Prostate gland (tissue), 2 donors: Measurements from ENCODE around the gene MPZL1. TPM values are rescaled to one million over a fixed set of nuclear protein-coding genes. Genes with fewer than 3 reads are reported as not detected.

Experiments used
- DNase-seq: peaks from one replicate; pipeline ENCODE4 v3.0.0-alpha.2; 2019; ENCODE audit warnings: low spot score
- H3K27ac ChIP-seq, 2 donors: fragments of 200-600 bp; sonication (generic); 2 replicates each; pipeline ENCODE4 v1.5.1; 2017 to 2019
- H3K27me3 ChIP-seq: fragments of 200-600 bp; sonication (generic); replicated peaks from 2 replicates; pipeline ENCODE4 v1.5.1; 2019; ENCODE audit not compliant: insufficient read depth
- H3K36me3 ChIP-seq, 2 donors: fragments of 200-600 bp; sonication (generic); 1 replicate in 1 of 2; 2 replicates in 1 of 2; pipeline versions ENCODE4 v1.5.1 to v1.8.1; 2017 to 2019
- H3K4me1 ChIP-seq: fragments of 200-600 bp; sonication (generic); replicated peaks from 2 replicates; pipeline ENCODE4 v1.5.1; 2019
- H3K4me3 ChIP-seq, 2 donors: fragments of 200-600 bp; sonication (generic); 2 replicates each; pipeline ENCODE4 v1.5.1; 2017 to 2019
- H3K9me3 ChIP-seq: fragments of 200-600 bp; sonication (generic); 2 replicates; pipeline ENCODE4 v1.5.1; 2017
- CTCF ChIP-seq, 4 experiments: fragments of 200-600 bp in 2 of 4; fragments of 450-650 bp in 2 of 4; sonication (generic) in 2 of 4; IDR thresholded peaks; 1 replicate in 3 of 4; 2 replicates in 1 of 4; pipeline ENCODE4 v1.5.1; 2016 to 2019; ENCODE audit warnings: antibody characterized with exemption in 4 of 4, mild to moderate bottlenecking in 2 of 4, moderate library complexity in 2 of 4
- POLR2A ChIP-seq: fragments of 450-650 bp; IDR thresholded peaks from one replicate; pipeline ENCODE4 v1.6.1; 2016; ENCODE audit warnings: antibody characterized with exemption, mild to moderate bottlenecking
- POLR2AphosphoS5 ChIP-seq: sonication (generic); formaldehyde crosslinking; IDR thresholded peaks from one replicate; pipeline ENCODE4 v1.6.1; 2017; ENCODE audit warnings: antibody characterized with exemption
- WGBS: methylation state at CpG from one replicate; pipeline ENCODE4 v1.1.5; 2018; 5-methylcytosine and 5-hydroxymethylcytosine counted together
- intact Hi-C: fragments of 100-400 bp; cut with DNase I; formaldehyde crosslinking; loops from one replicate; pipeline ENCODE4 v1.14.2; 2022
- total RNA-seq, 2 donors: library from RNA; depleted of rRNA; stranded (reverse); fragments of >200 nt; gene quantifications; one replicate each; pipeline ENCODE4 v1.1.0, GENCODE V29; 2016

Gene MPZL1
- total RNA-seq, 2 donors from 2014 or later: 52.5 to 135 TPM

GRCh38 chr1:167697667-167698141 is 24.1 kb upstream of the MPZL1 start:
- DNase-seq: peak; percentile 93
- Histone ChIP-seq H3K36me3 (no peaks in the 10 kb centered on the region), H3K9me3 (no peaks in the 10 kb centered on the region), H3K27me3 (no peaks in the 10 kb centered on the region), H3K27ac (peak overlapping the region; percentile 20 to 47), H3K4me1 (peaks cover 5% of the 10 kb centered on the region), H3K4me3 (no peak overlapping the region)
- WGBS: 23% methylated on average over 14 of the region's 14 CpGs
- intact Hi-C loops: no loop called here
- TF ChIP-seq POLR2A (no peak), POLR2AphosphoS5 (peak; percentile 97), CTCF (IDR thresholded peaks at IDR 0.05) (peak in 2 of 4 experiments; percentile 7 to 25)

- intact Hi-C loops: no loop called here
- H3K27me3 ChIP-seq: no peaks in the 10 kb centered on the region
- H3K9me3 ChIP-seq: no peaks in the 10 kb centered on the region
- H3K4me1 ChIP-seq: peaks cover 5% of the 10 kb centered on the region
- no peak overlapping the region for H3K4me3 ChIP-seq
- DNase-seq: no peak
- TF ChIP-seq POLR2AphosphoS5 (no peak), POLR2A (no peak), CTCF (IDR thresholded peaks at IDR 0.05) (no peak)
- no peaks in the 10 kb centered on the region for H3K36me3 ChIP-seq
- 72% methylated on average over 4 of the region's 4 CpGs for WGBS
- H3K27ac ChIP-seq: no peak overlapping the region
Measured at GRCh38 chr1:167698313-167698712, 23.5 kb upstream of the MPZL1 start.

GRCh38 chr1:167701510-167701909 is 20.3 kb upstream of the MPZL1 start:
- Histone ChIP-seq H3K4me3 (no peak overlapping the region), H3K27ac (no peak overlapping the region), H3K36me3 (no peaks in the 10 kb centered on the region), H3K9me3 (no peaks in the 10 kb centered on the region), H3K27me3 (no peaks in the 10 kb centered on the region), H3K4me1 (peaks cover 5% of the 10 kb centered on the region)
- TF ChIP-seq POLR2AphosphoS5 (peak; percentile 73), CTCF (IDR thresholded peaks at IDR 0.05) (no peak)
- intact Hi-C loops: no loop called here
- peak; percentile 44 for DNase-seq
- WGBS: 32% methylated on average over 1 of the region's 1 CpG

GRCh38 chr1:167703557-167703956 is 18.2 kb upstream of the MPZL1 start:
- DNase-seq: no peak
- intact Hi-C loops: no loop called here
- 100% methylated on average over 1 of the region's 1 CpG for WGBS
- Histone ChIP-seq H3K9me3 (no peaks in the 10 kb centered on the region), H3K27me3 (no peaks in the 10 kb centered on the region), H3K36me3 (no peaks in the 10 kb centered on the region), H3K27ac (no peak overlapping the region), H3K4me3 (no peak overlapping the region), H3K4me1 (no peaks in the 10 kb centered on the region)
- no peak for TF ChIP-seq CTCF (IDR thresholded peaks at IDR 0.05)
- TF ChIP-seq POLR2AphosphoS5: no peak
- TF ChIP-seq POLR2A: no peak

- H3K27me3 ChIP-seq: no peaks in the 10 kb centered on the region
- TF ChIP-seq CTCF (IDR thresholded peaks at IDR 0.05): no peak
- TF ChIP-seq POLR2A: no peak
- no peak for TF ChIP-seq POLR2AphosphoS5
Measured at GRCh38 chr1:167704715-167705114, 17.1 kb upstream of the MPZL1 start.

More at GRCh38 chr1:167704715-167705114, 17.1 kb upstream of the MPZL1 start:
- DNase-seq: no peak
- Histone ChIP-seq H3K9me3 (no peaks in the 10 kb centered on the region), H3K36me3 (no peaks in the 10 kb centered on the region), H3K4me3 (no peak overlapping the region), H3K4me1 (no peaks in the 10 kb centered on the region), H3K27ac (no peak overlapping the region)
- 73% methylated on average over 2 of the region's 2 CpGs for WGBS
- intact Hi-C loops: no loop called here
